ENCODE data around the gene PTPN3. TPM values are rescaled to one million over a fixed set of nuclear protein-coding genes. Genes with fewer than 3 reads are reported as not detected.

Gene PTPN3
- total RNA-seq, 2 experiments from 2014 or later, result not detected

GRCh38 chr9:109469646-109470358 lies 28.3 kb downstream of the PTPN3 start:
- H3K36me3 ChIP-seq (ENCODE audit: insufficient read depth, low read length), result no peaks in the 10 kb centered on the region
- no peaks in the 10 kb centered on the region for H3K9me3 ChIP-seq (ENCODE audit: low read length)
- no peak overlapping the region for H2AFZ ChIP-seq (ENCODE audit: low read length)
- DNase-seq (ENCODE audit: low spot score), result peak; percentile 67
- no peak overlapping the region for H3K4me3 ChIP-seq (ENCODE audit: low read depth, low read length, poor library complexity, severe bottlenecking)
- CTCF ChIA-PET (ENCODE audit: unreplicated experiment), result interaction anchor here (0.6 to 1.3 kb wide), 3 partner anchors 9 to 167 kb away, joined by 3 to 4 read pairs (median 3); no protein-coding TSS in a partner anchor
- H3K4me2 ChIP-seq (ENCODE audit: low read length), result no peak overlapping the region
- H3K79me2 ChIP-seq (ENCODE audit: insufficient read depth, low read depth, low read length), result no peaks in the 10 kb centered on the region
- H4K20me1 ChIP-seq (ENCODE audit: insufficient read depth, low read length), result no peaks in the 10 kb centered on the region
- intact Hi-C loops (cut with micrococcal nuclease; ENCODE audit: unreplicated experiment), result loop anchor here (1.0 to 5.0 kb wide), 2 partner anchors 30 to 228 kb away; no protein-coding TSS in a partner anchor
- no peaks in the 10 kb centered on the region for H3K4me1 ChIP-seq (ENCODE audit: insufficient read depth, low read length, poor library complexity, severe bottlenecking)
- H3K27ac ChIP-seq (ENCODE audit: low read depth, low read length, poor library complexity, severe bottlenecking), result no peak overlapping the region
- no TSS peak for BruUV-seq (replicated peaks)
- POLR2A ChIA-PET, result interaction anchor here (0.7 kb wide), 2 partner anchors 16 to 695 kb away, joined by 3 to 4 read pairs; no protein-coding TSS in a partner anchor
- TF ChIP-seq EZH2phosphoT487 (IDR thresholded peaks at IDR 0.05; ENCODE audit: borderline replicate concordance, low read depth, low read length), result no peak
- TF ChIP-seq, protein P1, sequence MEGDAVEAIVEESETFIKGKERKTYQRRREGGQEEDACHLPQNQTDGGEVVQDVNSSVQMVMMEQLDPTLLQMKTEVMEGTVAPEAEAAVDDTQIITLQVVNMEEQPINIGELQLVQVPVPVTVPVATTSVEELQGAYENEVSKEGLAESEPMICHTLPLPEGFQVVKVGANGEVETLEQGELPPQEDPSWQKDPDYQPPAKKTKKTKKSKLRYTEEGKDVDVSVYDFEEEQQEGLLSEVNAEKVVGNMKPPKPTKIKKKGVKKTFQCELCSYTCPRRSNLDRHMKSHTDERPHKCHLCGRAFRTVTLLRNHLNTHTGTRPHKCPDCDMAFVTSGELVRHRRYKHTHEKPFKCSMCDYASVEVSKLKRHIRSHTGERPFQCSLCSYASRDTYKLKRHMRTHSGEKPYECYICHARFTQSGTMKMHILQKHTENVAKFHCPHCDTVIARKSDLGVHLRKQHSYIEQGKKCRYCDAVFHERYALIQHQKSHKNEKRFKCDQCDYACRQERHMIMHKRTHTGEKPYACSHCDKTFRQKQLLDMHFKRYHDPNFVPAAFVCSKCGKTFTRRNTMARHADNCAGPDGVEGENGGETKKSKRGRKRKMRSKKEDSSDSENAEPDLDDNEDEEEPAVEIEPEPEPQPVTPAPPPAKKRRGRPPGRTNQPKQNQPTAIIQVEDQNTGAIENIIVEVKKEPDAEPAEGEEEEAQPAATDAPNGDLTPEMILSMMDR (conservative IDR thresholded peaks at IDR 0.05; ENCODE audit: low read length), result peak; percentile 93
- H3K9me2 ChIP-seq (ENCODE audit: insufficient read depth, low read length), result no peaks in the 10 kb centered on the region

DNA sequence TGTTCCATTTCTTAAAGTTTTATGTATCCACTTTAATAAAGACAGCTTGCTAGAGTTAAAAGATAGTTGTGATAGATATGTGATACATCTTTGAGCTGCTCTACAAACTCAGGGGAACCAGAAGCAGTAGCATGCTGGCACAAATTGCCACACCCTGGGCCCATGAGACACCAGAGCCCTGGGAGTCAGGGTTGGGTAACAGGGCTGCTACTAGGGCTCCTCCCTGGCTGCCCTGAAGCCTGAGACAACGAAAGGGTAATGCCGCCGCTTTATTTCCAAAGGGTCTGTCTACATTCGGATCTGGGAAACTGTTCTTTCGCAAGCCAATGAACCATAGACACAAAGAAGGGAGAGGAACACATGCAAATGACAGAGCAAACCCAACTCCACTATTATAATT lies 29.2 kb downstream of the PTPN3 start:
- Histone ChIP-seq H3K4me1 (ENCODE audit: insufficient read depth, low read length, poor library complexity, severe bottlenecking) (no peaks in the 10 kb centered on the region), H3K4me2 (ENCODE audit: low read length) (no peak overlapping the region), H4K20me1 (ENCODE audit: insufficient read depth, low read length) (no peaks in the 10 kb centered on the region), H3K9me3 (ENCODE audit: low read length) (no peaks in the 10 kb centered on the region), H3K79me2 (ENCODE audit: insufficient read depth, low read depth, low read length) (no peaks in the 10 kb centered on the region), H3K36me3 (ENCODE audit: insufficient read depth, low read length) (no peaks in the 10 kb centered on the region), H3K4me3 (ENCODE audit: low read depth, low read length, poor library complexity, severe bottlenecking) (no peak overlapping the region), H3K9me2 (ENCODE audit: insufficient read depth, low read length) (no peaks in the 10 kb centered on the region), H3K27ac (ENCODE audit: low read depth, low read length, poor library complexity, severe bottlenecking) (no peak overlapping the region), H2AFZ (ENCODE audit: low read length) (no peak overlapping the region)
- intact Hi-C loops (cut with micrococcal nuclease; ENCODE audit: unreplicated experiment), result loop anchor here (1.0 to 5.0 kb wide), 2 partner anchors 29 to 227 kb away; no protein-coding TSS in a partner anchor
- ChIA-PET POLR2A (no interaction called here), CTCF (ENCODE audit: unreplicated experiment) (no interaction called here)
- no peak for DNase-seq (ENCODE audit: low spot score)
- BruUV-seq (replicated peaks), result no TSS peak
- TF ChIP-seq, protein P1 (conservative IDR thresholded peaks at IDR 0.05; ENCODE audit: low read length), result no peak
- TF ChIP-seq EZH2phosphoT487 (IDR thresholded peaks at IDR 0.05; ENCODE audit: borderline replicate concordance, low read depth, low read length), result no peak

DNA sequence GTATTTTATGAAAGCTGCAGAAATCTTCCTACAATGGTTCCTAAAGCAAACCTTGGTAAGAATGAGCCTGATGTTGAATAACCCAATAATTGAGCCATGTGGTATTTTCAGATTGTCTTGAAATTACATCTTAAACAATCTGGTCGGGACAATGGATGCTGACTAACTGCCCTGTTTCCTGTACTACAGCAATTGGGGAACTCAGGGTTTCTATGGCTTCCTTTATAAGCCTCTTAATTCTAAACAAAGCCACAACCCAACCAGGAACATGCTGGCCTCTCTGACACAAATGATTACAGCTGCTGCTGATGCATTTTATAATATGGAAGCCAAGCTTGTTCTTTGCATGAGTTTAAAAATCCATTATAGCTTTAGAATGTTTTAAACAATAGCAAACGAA lies 30.2 kb downstream of the PTPN3 start:
- Histone ChIP-seq H4K20me1 (ENCODE audit: insufficient read depth, low read length) (no peaks in the 10 kb centered on the region), H3K27ac (ENCODE audit: low read depth, low read length, poor library complexity, severe bottlenecking) (no peak overlapping the region), H3K4me2 (ENCODE audit: low read length) (no peak overlapping the region), H3K36me3 (ENCODE audit: insufficient read depth, low read length) (no peaks in the 10 kb centered on the region), H3K4me3 (ENCODE audit: low read depth, low read length, poor library complexity, severe bottlenecking) (no peak overlapping the region), H2AFZ (ENCODE audit: low read length) (no peak overlapping the region), H3K79me2 (ENCODE audit: insufficient read depth, low read depth, low read length) (no peaks in the 10 kb centered on the region), H3K4me1 (ENCODE audit: insufficient read depth, low read length, poor library complexity, severe bottlenecking) (no peaks in the 10 kb centered on the region), H3K9me3 (ENCODE audit: low read length) (no peaks in the 10 kb centered on the region), H3K9me2 (ENCODE audit: insufficient read depth, low read length) (no peaks in the 10 kb centered on the region)
- POLR2A ChIA-PET, result interaction anchor here (0.8 kb wide), 1 partner anchor 33 kb away, joined by 3 read pairs; no protein-coding TSS in a partner anchor
- CTCF ChIA-PET (ENCODE audit: unreplicated experiment), result no interaction called here
- intact Hi-C loops (cut with micrococcal nuclease; ENCODE audit: unreplicated experiment), result loop anchor here (5.0 kb wide), 1 partner anchor 226 kb away; no protein-coding TSS in a partner anchor
- TF ChIP-seq, protein P1 (conservative IDR thresholded peaks at IDR 0.05; ENCODE audit: low read length), result no peak
- no peak for TF ChIP-seq EZH2phosphoT487 (IDR thresholded peaks at IDR 0.05; ENCODE audit: borderline replicate concordance, low read depth, low read length)
- DNase-seq (ENCODE audit: low spot score), result no peak
- BruUV-seq (replicated peaks), result no TSS peak
